HFF-Myc (cell line): ENCODE data around the gene ATP2C2.

Experiments
- DNase-seq: peaks from one replicate; pipeline ENCODE4 v3.0.0-alpha.2; 2011; ENCODE audit warnings: low read depth; ENCODE audit errors: extremely low read depth
- H3K4me3 ChIP-seq: replicated peaks from 2 replicates; pipeline ENCODE4 v1.5.1; 2011; ENCODE audit warnings: low read depth, mild to moderate bottlenecking, control low read depth, low read length
- CTCF ChIP-seq: IDR thresholded peaks from 2 replicates; pipeline ENCODE4 v1.5.1; 2012; ENCODE audit warnings: mild to moderate bottlenecking, low read depth, low read length, control low read depth; ENCODE audit errors: missing control alignments

ATP2C2 gene

GRCh38 chr16:84358601-84359295 lies 9.6 kb upstream of the ATP2C2 start:
- no peak for DNase-seq
- no peak for TF ChIP-seq CTCF
- H3K4me3 ChIP-seq, result no peak overlapping the region

GRCh38 chr16:84359326-84359725 lies 9.0 kb upstream of the ATP2C2 start:
- no peak for TF ChIP-seq CTCF
- DNase-seq, result no peak
- H3K4me3 ChIP-seq, result no peak overlapping the region

- no peak overlapping the region for H3K4me3 ChIP-seq
- no peak for TF ChIP-seq CTCF
- no peak for DNase-seq
Observed at GRCh38 chr16:84360170-84360569, 8.2 kb upstream of the ATP2C2 start.

GRCh38 chr16:84360748-84361147 lies 7.6 kb upstream of the ATP2C2 start:
- no peak overlapping the region for H3K4me3 ChIP-seq
- DNase-seq, result no peak
- TF ChIP-seq CTCF, result no peak

GRCh38 chr16:84361546-84361945 lies 6.8 kb upstream of the ATP2C2 start:
- TF ChIP-seq CTCF, result no peak
- no peak overlapping the region for H3K4me3 ChIP-seq
- no peak for DNase-seq

GRCh38 chr16:84362471-84362941 lies 5.8 kb upstream of the ATP2C2 start:
- no peak for DNase-seq
- H3K4me3 ChIP-seq, result no peak overlapping the region
- TF ChIP-seq CTCF, result no peak

- H3K4me3 ChIP-seq, result no peak overlapping the region
- no peak for TF ChIP-seq CTCF
- no peak for DNase-seq
Observed at GRCh38 chr16:84366208-84366607, 2.1 kb upstream of the ATP2C2 start.
